ENCODE data around the gene ASTN2. TPM values are rescaled to one million over a fixed set of nuclear protein-coding genes. Genes with fewer than 3 reads are reported as not detected.

ASTN2 gene
- total RNA-seq, 1 experiment from 2014 or later: 4.8 TPM

GRCh38 chr9:117218951-117219350 lies 195.9 kb downstream of the ASTN2 start:
- Histone ChIP-seq H3K79me2 (ENCODE audit: insufficient read depth, low read length) (no peaks in the 10 kb centered on the region), H2AFZ (ENCODE audit: low read depth, low read length, poor library complexity, severe bottlenecking) (no peak overlapping the region), H3K9me3 (ENCODE audit: control insufficient read depth in 1 of 2, insufficient read depth in 1 of 2, low read depth in 1 of 2, low read length in 2 of 2) (no peaks in the 10 kb centered on the region; a peak in 1 of 4 replicates), H3K36me3 (ENCODE audit: control insufficient read depth in 1 of 2, insufficient read depth in 2 of 2, low read length in 2 of 2) (no peaks in the 10 kb centered on the region), H3K9me2 (ENCODE audit: insufficient read depth) (no peaks in the 10 kb centered on the region), H4K20me1 (ENCODE audit: insufficient read depth) (no peaks in the 10 kb centered on the region), H3K4me1 (ENCODE audit: control insufficient read depth in 1 of 2, insufficient read depth in 2 of 2, low read length in 2 of 2) (no peaks in the 10 kb centered on the region), H3K4me2 (ENCODE audit: low read length) (no peak overlapping the region), H3K9ac (ENCODE audit: low read length) (no peak overlapping the region), H3K27me3 (ENCODE audit: insufficient read depth, low read length) (no peaks in the 10 kb centered on the region), H3K27ac (ENCODE audit: low read depth, low read length) (no peak overlapping the region), H3K4me3 (replicated peaks in 1 of 2; ENCODE audit: low read depth in 1 of 2, low read length in 2 of 2) (no peak overlapping the region)
- CTCF ChIA-PET: no interaction called here
- ATAC-seq (no peak), DNase-seq (ENCODE audit: low read depth, low spot score) (no peak)
- intact Hi-C loops (cut with micrococcal nuclease): no loop called here
- TF ChIP-seq MAX (IDR thresholded peaks at IDR 0.05) (no peak), POLR2AphosphoS5 (IDR thresholded peaks at IDR 0.05; ENCODE audit: low read depth, low read length) (no peak)
- POLR2A ChIA-PET: no interaction called here
- BruUV-seq (replicated peaks): no TSS peak
- RAD21 ChIA-PET (ENCODE audit: low non-redundant PET in 1 of 2, low total read pairs in 2 of 2, uncharacterized antibody in 2 of 2, unreplicated experiment in 2 of 2): no interaction called here

- H2AFZ ChIP-seq (ENCODE audit: low read depth, low read length, poor library complexity, severe bottlenecking): no peak overlapping the region
- no peaks in the 10 kb centered on the region for H4K20me1 ChIP-seq (ENCODE audit: insufficient read depth)
- no TSS peak for BruUV-seq (replicated peaks)
- no peaks in the 10 kb centered on the region for H3K79me2 ChIP-seq (ENCODE audit: insufficient read depth, low read length)
- RAD21 ChIA-PET (ENCODE audit: low non-redundant PET in 1 of 2, low total read pairs in 2 of 2, uncharacterized antibody in 2 of 2, unreplicated experiment in 2 of 2): no interaction called here
- H3K9ac ChIP-seq (ENCODE audit: low read length): no peak overlapping the region
- intact Hi-C loops (cut with micrococcal nuclease): no loop called here
- H3K9me3 ChIP-seq (ENCODE audit: control insufficient read depth in 1 of 2, insufficient read depth in 1 of 2, low read depth in 1 of 2, low read length in 2 of 2): peaks cover 0 to 3% of the 10 kb centered on the region in 2 experiments; a peak in 1 of 4 replicates
- POLR2A ChIA-PET: no interaction called here
- no peaks in the 10 kb centered on the region for H3K36me3 ChIP-seq (ENCODE audit: control insufficient read depth in 1 of 2, insufficient read depth in 2 of 2, low read length in 2 of 2)
- H3K4me3 ChIP-seq (replicated peaks in 1 of 2; ENCODE audit: low read depth in 1 of 2, low read length in 2 of 2): no peak overlapping the region
- no peak for TF ChIP-seq CEBPB (IDR thresholded peaks at IDR 0.05; ENCODE audit: low read depth)
- TF ChIP-seq CTCF (IDR thresholded peaks at IDR 0.05 in 2 of 3, conservative IDR thresholded peaks at IDR 0.05 in 1 of 3; ENCODE audit: borderline replicate concordance in 1 of 3, insufficient read depth in 1 of 3, low read depth in 2 of 3, low read length in 2 of 3): no peak
- no peak for TF ChIP-seq JUND (IDR thresholded peaks at IDR 0.05)
- TF ChIP-seq FOSL1 (IDR thresholded peaks at IDR 0.05; ENCODE audit: low read depth): no peak
- TF ChIP-seq CBX3 (IDR thresholded peaks at IDR 0.05; ENCODE audit: low read depth): no peak
- no peaks in the 10 kb centered on the region for H3K27me3 ChIP-seq (ENCODE audit: insufficient read depth, low read length)
- no peaks in the 10 kb centered on the region for H3K4me1 ChIP-seq (ENCODE audit: control insufficient read depth in 1 of 2, insufficient read depth in 2 of 2, low read length in 2 of 2)
- DNase-seq (ENCODE audit: low read depth, low spot score): no peak
- H3K4me2 ChIP-seq (ENCODE audit: low read length): no peak overlapping the region
- no peak overlapping the region for H3K27ac ChIP-seq (ENCODE audit: low read depth, low read length)
- CTCF ChIA-PET: no interaction called here
- no peak for ATAC-seq
- H3K9me2 ChIP-seq (ENCODE audit: insufficient read depth): no peaks in the 10 kb centered on the region
Observed at GRCh38 chr9:117214416-117214815, 200.4 kb downstream of the ASTN2 start.
